Astrocyte (in vitro differentiated cells and primary cell): ENCODE measurements around the gene PDHA2.

Experiments used
- CTCF ChIP-seq: IDR thresholded peaks from 2 replicates; pipeline ENCODE4 v1.5.1; 2011; ENCODE audit warnings: low read depth, mild to moderate bottlenecking, inconsistent platforms, low read length, moderate library complexity; ENCODE audit not compliant: insufficient read depth
- EZH2 ChIP-seq: IDR thresholded peaks from 2 replicates; pipeline ENCODE4 v1.6.1; 2012; ENCODE audit warnings: mild to moderate bottlenecking, low read length, inconsistent platforms; ENCODE audit not compliant: insufficient read depth

DNA sequence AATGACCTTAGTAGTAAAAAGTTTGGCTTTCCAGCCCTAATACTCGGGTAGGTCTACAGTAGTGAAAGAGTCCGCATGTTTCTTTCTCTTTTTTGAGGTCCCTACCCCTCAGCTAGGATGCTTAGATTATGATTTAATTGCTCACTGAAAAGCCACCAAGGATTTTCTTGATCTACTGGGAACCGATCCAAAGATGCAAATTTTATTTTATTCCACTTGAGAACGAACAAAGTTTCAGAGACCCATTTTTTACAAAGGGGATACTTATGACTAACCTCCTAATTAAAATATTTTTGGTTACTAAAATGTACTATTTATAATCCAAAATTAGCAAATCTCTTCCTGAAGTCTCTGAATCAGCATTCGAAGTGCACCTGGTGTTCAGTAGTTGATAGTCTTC, 14.3 kb upstream of the PDHA2 start:
- TF ChIP-seq CTCF: no peak
- TF ChIP-seq EZH2: no peak
